Transverse colon (tissue), 4 donors: Measurements from ENCODE around the gene LARP6. TPM values are rescaled to one million over a fixed set of nuclear protein-coding genes. Genes with fewer than 3 reads are reported as not detected.

ENCODE experiments used
- DNase-seq: peaks from one replicate; pipeline ENCODE4 v3.0.0-alpha.2; 2019
- H3K27ac ChIP-seq, 4 donors: fragments of 200-600 bp; sonication (generic); 2 replicates each; pipeline ENCODE4 v1.5.1; 2016 to 2018; ENCODE audit warnings: inconsistent platforms in 4 of 4
- H3K27me3 ChIP-seq: fragments of 200-600 bp; sonication (generic); 2 replicates; pipeline ENCODE4 v1.5.1; 2017; ENCODE audit warnings: inconsistent platforms
- H3K36me3 ChIP-seq, 4 donors: fragments of 200-600 bp; sonication (generic); 2 replicates each; pipeline ENCODE4 v1.5.1; 2017 to 2019; ENCODE audit warnings: inconsistent platforms in 4 of 4
- H3K4me1 ChIP-seq, 4 donors: fragments of 200-600 bp; sonication (generic); 2 replicates each; pipeline ENCODE4 v1.5.1; 2017 to 2020; ENCODE audit warnings: inconsistent platforms in 4 of 4
- H3K4me3 ChIP-seq, 4 donors: fragments of 200-600 bp; sonication (generic); 1 replicate in 1 of 4; 2 replicates in 3 of 4; pipeline versions ENCODE4 v1.5.1 to v1.6.1; 2017 to 2019; ENCODE audit warnings: inconsistent platforms in 4 of 4
- H3K9me3 ChIP-seq, 2 donors: fragments of 200-600 bp; sonication (generic); 2 replicates each; pipeline ENCODE4 v1.5.1; 2017 to 2019; ENCODE audit warnings: inconsistent platforms in 2 of 2
- CTCF ChIP-seq, 5 experiments: fragments of 200-600 bp in 3 of 5; fragments of 450-650 bp in 2 of 5; sonication (generic) in 3 of 5; IDR thresholded peaks; 1 replicate in 2 of 5; 2 replicates in 3 of 5; pipeline ENCODE4 v1.5.1; 2016 to 2017; ENCODE audit warnings: antibody characterized with exemption in 5 of 5, inconsistent platforms in 3 of 5, mild to moderate bottlenecking in 2 of 5, moderate library complexity in 1 of 5
- EP300 ChIP-seq: sonication (generic); formaldehyde crosslinking; IDR thresholded peaks from one replicate; pipeline ENCODE4 v1.6.1; 2017; ENCODE audit warnings: antibody characterized with exemption, low read depth
- POLR2A ChIP-seq: fragments of 450-650 bp; IDR thresholded peaks from one replicate; pipeline ENCODE4 v1.6.1; 2016; ENCODE audit warnings: antibody characterized with exemption, mild to moderate bottlenecking, moderate library complexity
- POLR2AphosphoS5 ChIP-seq, 3 donors: sonication (generic); formaldehyde crosslinking; IDR thresholded peaks; one replicate each; pipeline ENCODE4 v1.6.1; 2016; ENCODE audit warnings: antibody characterized with exemption in 3 of 3
- WGBS, 2 donors: methylation state at CpG; one replicate each; pipeline ENCODE4 v1.1.5; 2018; ENCODE audit warnings: low coverage in 1 of 2; 5-methylcytosine and 5-hydroxymethylcytosine counted together
- in situ Hi-C, 4 donors: fragments of 200-750 bp; cut with MboI; loops; one replicate each; pipeline versions ENCODE4 v1.15.0 to v1.15.1; 2017; ENCODE audit warnings: low sequenced_read_pairs in 3 of 4, low pct_ligation_motif_present in 1 of 4, low pct_unique_long_range_greater_than_20kb in 1 of 4
- intact Hi-C: fragments of 100-400 bp; cut with DNase I; formaldehyde crosslinking; loops from one replicate; pipeline ENCODE4 v1.15.1; 2023; ENCODE audit warnings: low total_unique reads
- total RNA-seq, 4 donors: library from RNA; depleted of rRNA; stranded (reverse); fragments of >200 nt; gene quantifications; one replicate each; pipeline ENCODE4 v1.1.0, GENCODE V29; 2016

LARP6 gene
- total RNA-seq, 4 donors from 2014 or later = 0.75 to 41.0 (median 8.3) TPM

DNA sequence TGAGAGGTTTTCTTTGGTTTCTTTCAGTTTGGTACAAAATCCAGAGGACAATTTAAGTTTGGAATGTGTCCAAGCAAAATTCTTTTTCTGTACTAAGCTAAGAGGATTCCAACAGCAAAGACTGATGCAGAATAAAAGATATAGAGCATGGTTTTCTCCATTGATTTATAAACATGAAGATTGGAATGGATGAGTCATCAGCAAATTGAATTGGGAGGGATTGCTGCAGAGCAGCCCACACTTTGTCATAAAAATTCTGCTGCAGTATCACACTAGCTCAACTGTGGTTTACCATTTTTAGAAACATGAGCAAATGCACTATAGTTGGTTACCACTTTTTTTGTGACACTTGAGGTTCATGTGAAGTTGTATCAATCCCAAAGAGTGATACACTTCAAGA, 16.1 kb upstream of the LARP6 start:
- peaks cover 0 to 7% (median 3%) of the 10 kb centered on the region in 4 donors for H3K4me1 ChIP-seq
- no peak for DNase-seq
- intact Hi-C loops = no loop called here
- no peak for TF ChIP-seq POLR2A
- no peak for TF ChIP-seq EP300
- TF ChIP-seq CTCF (IDR thresholded peaks at IDR 0.05) = no peak
- TF ChIP-seq POLR2AphosphoS5 (IDR thresholded peaks at IDR 0.05) = no peak
- no peak overlapping the region for H3K4me3 ChIP-seq
- no peaks in the 10 kb centered on the region for H3K9me3 ChIP-seq
- in situ Hi-C loops = no loop called here
- H3K27ac ChIP-seq = peak overlapping the region in 1 of 4 donors; percentile 14
- peaks cover 9% of the 10 kb centered on the region for H3K27me3 ChIP-seq
- no peaks in the 10 kb centered on the region for H3K36me3 ChIP-seq

- 68 to 71% methylated on average over 3 of the region's 3 CpGs for WGBS, 2 donors
Observed at GRCh38 chr15:70869346-70869745, 15.4 kb upstream of the LARP6 start.

GRCh38 chr15:70867911-70868467, 14.0 kb upstream of the LARP6 start:
- 60 to 64% methylated on average over 6 of the region's 6 CpGs for WGBS, 2 donors
- Histone ChIP-seq H3K27ac (peak overlapping the region; percentile 16 to 57 (median 38)), H3K36me3 (no peaks in the 10 kb centered on the region), H3K4me3 (no peak overlapping the region), H3K4me1 (peaks cover 0 to 7% (median 3%) of the 10 kb centered on the region in 4 donors), H3K27me3 (no peaks in the 10 kb centered on the region), H3K9me3 (no peaks in the 10 kb centered on the region)
- TF ChIP-seq EP300 (no peak), POLR2A (no peak), CTCF (IDR thresholded peaks at IDR 0.05) (no peak), POLR2AphosphoS5 (IDR thresholded peaks at IDR 0.05) (peak in 2 of 3 donors; percentile 47 to 56)
- DNase-seq = no peak
- in situ Hi-C loops = no loop called here
- intact Hi-C loops = no loop called here

More at GRCh38 chr15:70869346-70869745, 15.4 kb upstream of the LARP6 start:
- DNase-seq = no peak
- Histone ChIP-seq H3K9me3 (no peaks in the 10 kb centered on the region), H3K36me3 (no peaks in the 10 kb centered on the region), H3K4me1 (peaks cover 0 to 7% (median 3%) of the 10 kb centered on the region in 4 donors), H3K27me3 (peaks cover 7% of the 10 kb centered on the region), H3K27ac (no peak overlapping the region), H3K4me3 (no peak overlapping the region)
- in situ Hi-C loops = no loop called here
- intact Hi-C loops = no loop called here
- TF ChIP-seq POLR2AphosphoS5 (IDR thresholded peaks at IDR 0.05) (no peak), POLR2A (no peak), EP300 (no peak), CTCF (IDR thresholded peaks at IDR 0.05) (no peak)

- in situ Hi-C loops (no loop called here), intact Hi-C loops (no loop called here)
- 86 to 92% methylated on average over 5 of the region's 5 CpGs for WGBS, 2 donors
- no peak for DNase-seq
- Histone ChIP-seq H3K9me3 (no peaks in the 10 kb centered on the region), H3K36me3 (no peaks in the 10 kb centered on the region), H3K4me1 (peaks cover 0 to 7% (median 3%) of the 10 kb centered on the region in 4 donors), H3K27ac (peak overlapping the region in 3 of 4 donors; percentile 29 to 42 (median 32)), H3K27me3 (no peaks in the 10 kb centered on the region), H3K4me3 (no peak overlapping the region)
- TF ChIP-seq POLR2AphosphoS5 (IDR thresholded peaks at IDR 0.05) (no peak), POLR2A (no peak), EP300 (no peak), CTCF (IDR thresholded peaks at IDR 0.05) (no peak)
Observed at GRCh38 chr15:70866982-70867641, 13.2 kb upstream of the LARP6 start.
